K562 (cell line): ENCODE data around the gene MACROH2A2. TPM values are rescaled to one million over a fixed set of nuclear protein-coding genes. Genes with fewer than 3 reads are reported as not detected.

Experiments used
- BHLHE40 ChIP-seq: IDR thresholded peaks from 2 replicates; pipeline ENCODE4 v1.6.1; 2011; ENCODE audit warnings: low read length, improper control_type of control experiment
- CBFA2T3 ChIP-seq: fragments of 450-650 bp; IDR thresholded peaks from 2 replicates; pipeline ENCODE4 v1.6.1; 2017
- CBX3 ChIP-seq, 2 experiments: IDR thresholded peaks; 1 replicate in 1 of 2; 2 replicates in 1 of 2; pipeline ENCODE4 v1.6.1; 2012; ENCODE audit warnings: inconsistent platforms in 2 of 2, low read length in 2 of 2, borderline replicate concordance in 1 of 2, control low read depth in 1 of 2
- CBX5 ChIP-seq: IDR thresholded peaks from 2 replicates; pipeline ENCODE4 v1.6.1; 2014; ENCODE audit warnings: low read depth, borderline replicate concordance
- CC2D1A ChIP-seq: fragments of 450-650 bp; IDR thresholded peaks from 2 replicates; pipeline ENCODE4 v1.6.1; 2017; ENCODE audit warnings: mild to moderate bottlenecking
- CEBPZ ChIP-seq: fragments of 150-350 bp; IDR thresholded peaks from 2 replicates; pipeline ENCODE4 v1.6.1; 2014; ENCODE audit warnings: low read depth, mild to moderate bottlenecking, low read length, borderline replicate concordance
- CTBP1 ChIP-seq: fragments of 450-650 bp; IDR thresholded peaks from 2 replicates; pipeline ENCODE4 v1.6.1; 2016; ENCODE audit warnings: borderline replicate concordance
- EP300 ChIP-seq: IDR thresholded peaks from 2 replicates; pipeline ENCODE4 v1.6.1; 2012; ENCODE audit warnings: low read length, improper control_type of control experiment
- EP400 ChIP-seq: fragments of 450-650 bp; IDR thresholded peaks from 2 replicates; pipeline ENCODE4 v1.6.1; 2017; ENCODE audit warnings: antibody characterized with exemption, mild to moderate bottlenecking, moderate library complexity
- GATA2 ChIP-seq: sonication (generic); formaldehyde crosslinking; IDR thresholded peaks from 2 replicates; pipeline ENCODE4 v1.4.0; 2020; ENCODE audit warnings: mild to moderate bottlenecking, missing genetic modification reagents
- HOXB6 ChIP-seq: fragments of 250-450 bp; sonication (Bioruptor Pico); IDR thresholded peaks from 2 replicates; pipeline ENCODE4 v1.5.1; 2022; ENCODE audit warnings: mild to moderate bottlenecking, borderline replicate concordance
- MCM7 ChIP-seq, 2 experiments: fragments of 450-650 bp; IDR thresholded peaks; 2 replicates each; pipeline ENCODE4 v1.6.1; 2016 to 2018
- RCOR1 ChIP-seq, 2 experiments: IDR thresholded peaks; 2 replicates each; pipeline ENCODE4 v1.6.1; 2012; ENCODE audit warnings: low read depth in 2 of 2, low read length in 2 of 2, borderline replicate concordance in 1 of 2, improper control_type of control experiment in 1 of 2
- TAL1 ChIP-seq: fragments of 450-650 bp; IDR thresholded peaks from 2 replicates; pipeline ENCODE4 v1.6.1; 2016; ENCODE audit warnings: mild to moderate bottlenecking
- UBTF ChIP-seq, 2 experiments: IDR thresholded peaks; 2 replicates each; pipeline ENCODE4 v1.6.1; 2012; ENCODE audit warnings: improper control_type of control experiment in 2 of 2, low read depth in 2 of 2, low read length in 2 of 2, borderline replicate concordance in 1 of 2
- USF1 ChIP-seq: sonication (generic); formaldehyde crosslinking; IDR thresholded peaks from 2 replicates; pipeline ENCODE4 v1.9.0; 2022; ENCODE audit warnings: mild to moderate bottlenecking, missing genetic modification reagents
- YY1 ChIP-seq, 3 experiments: IDR thresholded peaks; 2 replicates each; pipeline ENCODE4 v1.6.1; 2011; ENCODE audit warnings: low read length in 2 of 3, mild to moderate bottlenecking in 2 of 3, moderate library complexity in 2 of 3, borderline replicate concordance in 1 of 3, control low read depth in 1 of 3, low read depth in 1 of 3; ENCODE audit not compliant: insufficient read depth in 3 of 3, insufficient replicate concordance in 2 of 3, control insufficient read depth in 1 of 3, insufficient read length in 1 of 3; ENCODE audit errors: extremely low read depth in 1 of 3
- ZFP36 ChIP-seq: fragments of 150-350 bp; IDR thresholded peaks from 2 replicates; pipeline ENCODE4 v1.6.1; 2018; ENCODE audit warnings: low read length, low read depth; ENCODE audit not compliant: partially characterized antibody
- ZNF263 ChIP-seq: sonication (generic); formaldehyde crosslinking; IDR thresholded peaks from 2 replicates; pipeline ENCODE4 v1.8.0; 2022; ENCODE audit warnings: mild to moderate bottlenecking, missing genetic modification reagents, borderline replicate concordance
- ZNF431 ChIP-seq: sonication (generic); formaldehyde crosslinking; IDR thresholded peaks from 2 replicates; pipeline ENCODE4 v1.8.0; 2022; ENCODE audit warnings: mild to moderate bottlenecking, missing genetic modification reagents
- ZNF584 ChIP-seq: fragments of 200-800 bp; sonication (Bioruptor generic); IDR thresholded peaks from 2 replicates; pipeline ENCODE4 v1.6.1; 2016; ENCODE audit warnings: low read depth, mild to moderate bottlenecking, missing genetic modification characterization, missing compliant biosample characterization
- ZNF75A ChIP-seq: fragments of 450-650 bp; formaldehyde crosslinking; IDR thresholded peaks from 2 replicates; pipeline ENCODE4 v1.4.0; 2020; ENCODE audit warnings: mild to moderate bottlenecking
- ZNF76 ChIP-seq: fragments of 250-450 bp; sonication (Bioruptor Pico); IDR thresholded peaks from 2 replicates; pipeline ENCODE4 v1.4.0; 2020; ENCODE audit warnings: mild to moderate bottlenecking, moderate library complexity, borderline replicate concordance
- polyA plus RNA-seq, 8 experiments: library from polyadenylated mRNA; depleted of rRNA in 4 of 8; stranded (reverse) in 5 of 8; unstranded in 3 of 8; fragments of >200 nt; fragmentation: Nextera tagmentation in 2 of 8; fragmentation: Illumina TruSeq in 1 of 8; extraction: Ambion mirVana in 2 of 8; extraction: Trizol in 1 of 8; gene quantifications; 2 replicates each; pipeline versions ENCODE4 v1.2.1 to v1.2.3, GENCODE V29; 2011 to 2014; ENCODE audit warnings: inconsistent platforms in 1 of 8, missing spikeins in 1 of 8
- total RNA-seq, 7 experiments: library from RNA; depleted of rRNA in 6 of 7; stranded (reverse); fragments of >200 nt in 6 of 7; fragmentation: Illumina TruSeq in 2 of 7; extraction: Trizol in 2 of 7; gene quantifications; 2 replicates each; pipeline versions ENCODE4 v1.2.1 to v1.2.3, GENCODE V29; 2011 to 2021; ENCODE audit warnings: low replicate concordance in 1 of 7

Gene MACROH2A2
- total and polyA plus RNA-seq, 9 of the 15 experiments (the other 6 are each of a cell fraction or from before 2014, with no cell fraction given), result 0.07 TPM; not detected in 8

- peak; percentile 47; the same call in 1 of the 2 replicates for TF ChIP-seq CEBPZ
- peak; percentile 39; the same call in 1 of the 2 replicates for TF ChIP-seq CC2D1A
- TF ChIP-seq GATA2 (CRISPR knock-in tag), result no peak
- TF ChIP-seq ZFP36, result peak; percentile 58
- TF ChIP-seq EP300, result no peak
- TF ChIP-seq ZNF75A (CRISPR knock-in tag), result no peak
- no peak for TF ChIP-seq EP400
- peak; percentile 100 for TF ChIP-seq ZNF431 (CRISPR knock-in tag)
- 0 out of 2 replicates have a peak, but pooled peaks have one; percentile 38 for TF ChIP-seq CBX5
- TF ChIP-seq MCM7 (IDR thresholded peaks at IDR 0.05), result no peak
- peak in 1 of 2 experiments; percentile 94; a peak in 2 of 3 replicates for TF ChIP-seq CBX3 (IDR thresholded peaks at IDR 0.05; ENCODE audit: borderline replicate concordance in 1 of 2, low read length in 2 of 2)
- TF ChIP-seq YY1 (IDR thresholded peaks at IDR 0.05; ENCODE audit: borderline replicate concordance in 1 of 3, control insufficient read depth in 1 of 3, extremely low read depth in 1 of 3, insufficient read depth in 3 of 3, insufficient read length in 1 of 3, insufficient replicate concordance in 2 of 3, low read depth in 1 of 3, low read length in 2 of 3), result peak in 1 of 3 experiments; percentile 68
- TF ChIP-seq TAL1, result no peak
- TF ChIP-seq RCOR1 (IDR thresholded peaks at IDR 0.05; ENCODE audit: borderline replicate concordance in 1 of 2, low read depth in 2 of 2, low read length in 2 of 2), result 0 out of 4 replicates have a peak, but pooled peaks of 1 of the 2 experiments have one; percentile 5
- 0 out of 2 replicates have a peak, but pooled peaks have one; percentile 23 for TF ChIP-seq ZNF263
- no peak for TF ChIP-seq UBTF (IDR thresholded peaks at IDR 0.05; ENCODE audit: borderline replicate concordance in 1 of 2, low read depth in 2 of 2, low read length in 2 of 2)
- peak; percentile 72 for TF ChIP-seq BHLHE40
- TF ChIP-seq CBFA2T3, result peak; percentile 62
- peak; percentile 43 for TF ChIP-seq USF1
- no peak for TF ChIP-seq HOXB6
- no peak for TF ChIP-seq ZNF76
- 0 out of 2 replicates have a peak, but pooled peaks have one; percentile 5 for TF ChIP-seq CTBP1
- no peak for TF ChIP-seq ZNF584 (CRISPR knock-in tag)
Measured at GRCh38 chr10:70137135-70137534, 84.5 kb downstream of the MACROH2A2 start (continued).
